Peyer's patch (tissue), 4 donors: ENCODE results near the gene IRAK4. TPM values are rescaled to one million over a fixed set of nuclear protein-coding genes. Genes with fewer than 3 reads are reported as not detected.

Experiments used
- DNase-seq, 3 donors: peaks; one replicate each; pipeline ENCODE4 v3.0.0-alpha.2; 2017 to 2019
- H3K27ac ChIP-seq, 4 donors: fragments of 200-600 bp; sonication (generic); one replicate each; pipeline ENCODE4 v1.5.1; 2016 to 2019
- H3K27me3 ChIP-seq, 2 donors: fragments of 200-600 bp; sonication (generic); one replicate each; pipeline ENCODE4 v1.5.1; 2019
- H3K36me3 ChIP-seq, 3 donors: fragments of 200-600 bp; sonication (generic); one replicate each; pipeline ENCODE4 v1.5.1; 2016 to 2019
- H3K4me1 ChIP-seq, 4 donors: fragments of 200-600 bp; sonication (generic); one replicate each; pipeline ENCODE4 v1.5.1; 2016 to 2019
- H3K4me3 ChIP-seq, 4 donors: fragments of 200-600 bp; sonication (generic); 1 replicate in 3 of 4; 2 replicates in 1 of 4; pipeline ENCODE4 v1.5.1; 2016 to 2019; ENCODE audit warnings: mild to moderate bottlenecking in 1 of 4
- H3K9me3 ChIP-seq, 4 donors: fragments of 200-600 bp; sonication (generic); one replicate each; pipeline ENCODE4 v1.5.1; 2016 to 2019; ENCODE audit warnings: mild to moderate bottlenecking in 1 of 4
- POLR2A ChIP-seq, 2 donors: fragments of 450-650 bp; IDR thresholded peaks; one replicate each; pipeline ENCODE4 v1.5.1; 2017; ENCODE audit warnings: antibody characterized with exemption in 2 of 2, mild to moderate bottlenecking in 2 of 2, moderate library complexity in 2 of 2
- total RNA-seq, 4 donors: library from RNA; depleted of rRNA; stranded (reverse); fragments of >200 nt; gene quantifications; one replicate each; pipeline ENCODE4 v1.1.0, GENCODE V29; 2016
- TF ChIP-seq, protein P1 (sequence below), 6 experiments: fragments of 450-650 bp in 4 of 6; fragments of 200-600 bp in 2 of 6; sonication (generic) in 1 of 6; IDR thresholded peaks; one replicate each; pipeline ENCODE4 v1.5.1; 2017 to 2019; ENCODE audit warnings: antibody characterized with exemption in 6 of 6, mild to moderate bottlenecking in 3 of 6, moderate library complexity in 1 of 6

IRAK4 gene
- total RNA-seq, 4 donors from 2014 or later, result 28.9 to 49.5 (median 41.3) TPM

GRCh38 chr12:43807386-43807785 lies 48.6 kb downstream of the IRAK4 start:
- DNase-seq, result no peak

GRCh38 chr12:43812057-43812456 lies 53.3 kb downstream of the IRAK4 start:
- Histone ChIP-seq H3K9me3 (no peaks in the 10 kb centered on the region), H3K4me3 (no peak overlapping the region), H3K27me3 (no peaks in the 10 kb centered on the region), H3K27ac (no peak overlapping the region), H3K36me3 (no peaks in the 10 kb centered on the region), H3K4me1 (peaks cover 0 to 1% (median 0%) of the 10 kb centered on the region in 4 donors)
- TF ChIP-seq POLR2A (IDR thresholded peaks at IDR 0.05), result no peak
- TF ChIP-seq, protein P1, sequence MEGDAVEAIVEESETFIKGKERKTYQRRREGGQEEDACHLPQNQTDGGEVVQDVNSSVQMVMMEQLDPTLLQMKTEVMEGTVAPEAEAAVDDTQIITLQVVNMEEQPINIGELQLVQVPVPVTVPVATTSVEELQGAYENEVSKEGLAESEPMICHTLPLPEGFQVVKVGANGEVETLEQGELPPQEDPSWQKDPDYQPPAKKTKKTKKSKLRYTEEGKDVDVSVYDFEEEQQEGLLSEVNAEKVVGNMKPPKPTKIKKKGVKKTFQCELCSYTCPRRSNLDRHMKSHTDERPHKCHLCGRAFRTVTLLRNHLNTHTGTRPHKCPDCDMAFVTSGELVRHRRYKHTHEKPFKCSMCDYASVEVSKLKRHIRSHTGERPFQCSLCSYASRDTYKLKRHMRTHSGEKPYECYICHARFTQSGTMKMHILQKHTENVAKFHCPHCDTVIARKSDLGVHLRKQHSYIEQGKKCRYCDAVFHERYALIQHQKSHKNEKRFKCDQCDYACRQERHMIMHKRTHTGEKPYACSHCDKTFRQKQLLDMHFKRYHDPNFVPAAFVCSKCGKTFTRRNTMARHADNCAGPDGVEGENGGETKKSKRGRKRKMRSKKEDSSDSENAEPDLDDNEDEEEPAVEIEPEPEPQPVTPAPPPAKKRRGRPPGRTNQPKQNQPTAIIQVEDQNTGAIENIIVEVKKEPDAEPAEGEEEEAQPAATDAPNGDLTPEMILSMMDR (IDR thresholded peaks at IDR 0.05), result no peak
- no peak for DNase-seq

More at GRCh38 chr12:43807386-43807785, 48.6 kb downstream of the IRAK4 start:
- Histone ChIP-seq H3K4me3 (no peak overlapping the region), H3K4me1 (peaks cover 0 to 28% (median 3%) of the 10 kb centered on the region in 4 donors), H3K36me3 (peaks cover 0 to 12% (median 0%) of the 10 kb centered on the region in 3 donors), H3K27ac (no peak overlapping the region), H3K9me3 (no peaks in the 10 kb centered on the region), H3K27me3 (no peaks in the 10 kb centered on the region)
- TF ChIP-seq, protein P1 (IDR thresholded peaks at IDR 0.05), result no peak
- no peak for TF ChIP-seq POLR2A (IDR thresholded peaks at IDR 0.05)

DNA sequence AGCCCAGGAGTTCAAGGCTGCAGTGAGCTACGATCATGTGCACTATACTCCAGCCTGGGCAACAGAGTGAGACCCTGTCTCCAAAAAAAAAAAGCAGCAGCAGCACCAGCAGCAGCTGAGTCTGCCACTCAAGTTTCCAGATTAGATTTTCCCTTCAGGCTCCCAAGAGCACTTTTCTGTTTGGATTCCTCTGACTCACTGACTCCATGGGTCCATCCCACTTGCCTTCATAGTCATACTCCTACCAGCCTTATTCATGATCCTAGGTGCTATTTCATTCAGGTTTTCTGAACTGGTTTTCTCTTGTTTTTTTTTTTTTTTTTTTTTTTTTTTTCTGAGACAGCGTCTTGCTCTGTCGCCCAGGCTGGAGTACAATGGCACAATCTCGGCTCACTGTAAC lies 54.2 kb downstream of the IRAK4 start:
- no peak overlapping the region for H3K4me3 ChIP-seq
- no peaks in the 10 kb centered on the region for H3K9me3 ChIP-seq
- no peak for TF ChIP-seq POLR2A (IDR thresholded peaks at IDR 0.05)
- TF ChIP-seq, protein P1 (IDR thresholded peaks at IDR 0.05), result no peak
- no peak overlapping the region for H3K27ac ChIP-seq
- H3K36me3 ChIP-seq, result no peaks in the 10 kb centered on the region
- no peaks in the 10 kb centered on the region for H3K27me3 ChIP-seq
- H3K4me1 ChIP-seq, result no peaks in the 10 kb centered on the region
- DNase-seq, result no peak

GRCh38 chr12:43815416-43815815 lies 56.7 kb downstream of the IRAK4 start:
- TF ChIP-seq POLR2A (IDR thresholded peaks at IDR 0.05), result no peak
- TF ChIP-seq, protein P1 (IDR thresholded peaks at IDR 0.05), result no peak
- no peaks in the 10 kb centered on the region for H3K9me3 ChIP-seq
- H3K27me3 ChIP-seq, result no peaks in the 10 kb centered on the region
- H3K27ac ChIP-seq, result no peak overlapping the region
- no peak for DNase-seq
- no peak overlapping the region for H3K4me3 ChIP-seq
- no peaks in the 10 kb centered on the region for H3K36me3 ChIP-seq
- no peaks in the 10 kb centered on the region for H3K4me1 ChIP-seq

DNA sequence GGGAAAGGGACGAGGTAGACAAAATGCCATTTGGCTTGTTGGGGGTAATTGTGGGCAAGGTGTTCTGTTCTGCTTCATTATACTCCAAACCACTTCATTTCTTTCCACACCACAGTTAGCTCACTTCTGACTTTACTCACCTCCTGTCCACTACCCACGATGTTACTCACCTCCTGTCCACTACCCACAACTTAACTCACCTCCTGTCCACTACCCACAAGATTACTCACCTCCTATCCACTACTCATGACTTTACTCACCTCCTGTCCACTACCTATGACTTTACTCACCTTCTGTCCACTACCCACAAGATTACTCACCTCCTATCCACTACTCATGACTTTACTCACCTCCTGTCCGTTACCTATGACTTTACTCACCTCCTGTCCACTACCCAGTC lies 57.4 kb downstream of the IRAK4 start:
- H3K4me3 ChIP-seq, result no peak overlapping the region
- H3K36me3 ChIP-seq, result no peaks in the 10 kb centered on the region
- no peak for DNase-seq
- TF ChIP-seq, protein P1 (IDR thresholded peaks at IDR 0.05), result no peak
- no peak for TF ChIP-seq POLR2A (IDR thresholded peaks at IDR 0.05)
- H3K4me1 ChIP-seq, result no peaks in the 10 kb centered on the region
- no peaks in the 10 kb centered on the region for H3K9me3 ChIP-seq
- no peak overlapping the region for H3K27ac ChIP-seq
- H3K27me3 ChIP-seq, result no peaks in the 10 kb centered on the region

DNA sequence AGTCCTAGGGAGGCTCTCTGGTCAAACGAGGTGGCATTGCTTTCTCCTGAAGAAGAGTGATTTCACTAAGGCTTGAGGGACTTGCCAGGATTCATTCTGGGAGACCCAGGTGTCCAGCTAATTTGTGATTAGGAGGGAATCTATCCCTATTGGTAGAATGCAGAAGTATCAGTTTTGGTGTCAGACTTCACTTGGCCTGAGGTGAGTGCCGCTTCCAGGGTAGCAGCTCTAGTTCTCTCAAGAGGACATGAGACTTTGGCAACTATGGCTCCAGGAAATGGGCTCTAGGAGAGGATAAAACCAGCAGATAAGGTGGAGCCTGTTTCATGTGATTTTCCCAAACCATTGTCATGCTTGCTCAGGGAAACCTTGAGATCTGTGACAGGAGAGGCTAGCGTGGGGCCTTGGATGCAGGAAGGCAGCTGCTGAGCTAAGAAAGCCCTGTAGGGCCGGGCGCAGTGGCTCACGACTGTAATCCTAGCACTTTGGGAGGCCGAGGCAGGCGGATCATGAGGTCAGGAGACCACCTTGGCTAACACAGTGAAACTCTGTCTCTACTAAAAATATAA lies 65.5 kb downstream of the IRAK4 start:
- TF ChIP-seq POLR2A (IDR thresholded peaks at IDR 0.05), result no peak
- TF ChIP-seq, protein P1 (IDR thresholded peaks at IDR 0.05), result no peak
- no peaks in the 10 kb centered on the region for H3K36me3 ChIP-seq

More for the DNA sequence above, 65.5 kb downstream of the IRAK4 start:
- Histone ChIP-seq H3K9me3 (no peaks in the 10 kb centered on the region), H3K4me3 (no peak overlapping the region), H3K27ac (no peak overlapping the region), H3K4me1 (no peaks in the 10 kb centered on the region), H3K27me3 (no peaks in the 10 kb centered on the region)
- DNase-seq, result no peak
